ENCODE results near the gene FEZF2. TPM values are rescaled to one million over a fixed set of nuclear protein-coding genes. Genes with fewer than 3 reads are reported as not detected.

FEZF2 gene
- total RNA-seq (2013): not detected
- not detected for polyA plus RNA-seq
- polyA minus RNA-seq: not detected in 2 replicates
- total RNA-seq: 0 to 0.05 (median 0) reads per million in 11 experiments

DNA sequence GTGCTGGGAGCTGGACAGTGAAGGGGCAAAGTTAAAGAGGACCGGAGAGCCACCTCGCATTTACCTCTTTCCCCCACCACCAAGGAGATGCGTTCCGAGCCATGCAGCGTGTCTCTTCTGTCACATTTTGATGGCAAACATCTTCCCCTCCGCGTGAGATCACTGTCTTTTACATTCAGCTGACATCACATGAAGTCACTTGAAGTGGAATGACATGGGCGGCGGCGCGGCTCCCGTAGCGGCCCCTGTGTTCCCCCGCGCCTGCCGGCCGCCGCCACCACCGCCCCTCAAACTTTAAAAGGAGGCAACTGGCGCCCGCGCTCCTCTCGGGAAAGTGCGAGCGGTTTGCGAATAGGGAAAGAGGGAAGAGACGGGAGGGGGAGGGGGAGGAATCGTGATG lies at the start of gene FEZF2:
TSS of gene FEZF2 (minus strand) at position 336 of the 400 bp plus-strand sequence. CDS start 682 bp downstream, outside the sequence.
- no peak within 1 kb of the TSS for H2AFZ ChIP-seq (ENCODE audit: insufficient read depth, low read depth, low read length, poor library complexity, severe bottlenecking)
- intact Hi-C loops (cut with micrococcal nuclease): no loop called here
- H3K9ac ChIP-seq (ENCODE audit: insufficient read depth, low read length, poor library complexity, severe bottlenecking): no peak within 1 kb of the TSS
- Mint-ChIP-seq H3K36me3 (peaks cover 2 to 3% of the 10 kb centered on the region in 2 donors), H3K27ac (no peak within 1 kb of the TSS), H3K4me3 (peak within 1 kb of the TSS in 1 of 2 donors; percentile 70), H3K4me1 (peaks cover 3% of the 10 kb centered on the region), H3K27me3 (ENCODE audit: low read depth in 3 of 3) (peaks cover 97 to 100% (median 97%) of the 10 kb centered on the region in 3 donors), H3K9me3 (peaks cover 0 to 15% (median 7%) of the 10 kb centered on the region in 7 donors)
- H3K27me3 ChIP-seq (ENCODE audit: control insufficient read depth in 2 of 2, insufficient read depth in 2 of 2, low read length in 2 of 2): peaks cover 85 to 97% of the 10 kb centered on the region in 2 donors
- no peaks in the 10 kb centered on the region for H3K36me3 ChIP-seq (replicated peaks in 1 of 2; ENCODE audit: control insufficient read depth in 1 of 2, insufficient read depth in 2 of 2, low read length in 2 of 2)
- no peak for DNase-seq
- H3K4me3 ChIP-seq (replicated peaks in 1 of 3; ENCODE audit: low read depth in 2 of 3, low read length in 3 of 3): no peak within 1 kb of the TSS
- peaks cover 0 to 63% of the 10 kb centered on the region in 2 donors for H3K9me3 ChIP-seq (replicated peaks in 1 of 2; ENCODE audit: control insufficient read depth in 1 of 2, insufficient read depth in 1 of 2, low read length in 2 of 2)
- no peak within 1 kb of the TSS for H3K27ac ChIP-seq (ENCODE audit: low read depth in 1 of 2, low read length in 2 of 2)
- no peaks in the 10 kb centered on the region for H3K79me2 ChIP-seq (ENCODE audit: insufficient read depth, low read length)
- no peaks in the 10 kb centered on the region for H3K4me1 ChIP-seq (ENCODE audit: control insufficient read depth in 1 of 2, insufficient read depth in 2 of 2, low read length in 2 of 2)
- whole genome bisulfite sequencing (ENCODE audit: insufficient coverage): 6% methylated on average over 9 of the region's 28 CpGs
- H4K20me1 ChIP-seq (ENCODE audit: insufficient read depth, low read length): no peaks in the 10 kb centered on the region
- no peak within 1 kb of the TSS for H3K4me2 ChIP-seq (replicated peaks; ENCODE audit: extremely low read depth, low read length, poor library complexity, severe bottlenecking)
- TF ChIP-seq, protein P1, sequence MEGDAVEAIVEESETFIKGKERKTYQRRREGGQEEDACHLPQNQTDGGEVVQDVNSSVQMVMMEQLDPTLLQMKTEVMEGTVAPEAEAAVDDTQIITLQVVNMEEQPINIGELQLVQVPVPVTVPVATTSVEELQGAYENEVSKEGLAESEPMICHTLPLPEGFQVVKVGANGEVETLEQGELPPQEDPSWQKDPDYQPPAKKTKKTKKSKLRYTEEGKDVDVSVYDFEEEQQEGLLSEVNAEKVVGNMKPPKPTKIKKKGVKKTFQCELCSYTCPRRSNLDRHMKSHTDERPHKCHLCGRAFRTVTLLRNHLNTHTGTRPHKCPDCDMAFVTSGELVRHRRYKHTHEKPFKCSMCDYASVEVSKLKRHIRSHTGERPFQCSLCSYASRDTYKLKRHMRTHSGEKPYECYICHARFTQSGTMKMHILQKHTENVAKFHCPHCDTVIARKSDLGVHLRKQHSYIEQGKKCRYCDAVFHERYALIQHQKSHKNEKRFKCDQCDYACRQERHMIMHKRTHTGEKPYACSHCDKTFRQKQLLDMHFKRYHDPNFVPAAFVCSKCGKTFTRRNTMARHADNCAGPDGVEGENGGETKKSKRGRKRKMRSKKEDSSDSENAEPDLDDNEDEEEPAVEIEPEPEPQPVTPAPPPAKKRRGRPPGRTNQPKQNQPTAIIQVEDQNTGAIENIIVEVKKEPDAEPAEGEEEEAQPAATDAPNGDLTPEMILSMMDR (IDR thresholded peaks at IDR 0.05): no peak

DNA sequence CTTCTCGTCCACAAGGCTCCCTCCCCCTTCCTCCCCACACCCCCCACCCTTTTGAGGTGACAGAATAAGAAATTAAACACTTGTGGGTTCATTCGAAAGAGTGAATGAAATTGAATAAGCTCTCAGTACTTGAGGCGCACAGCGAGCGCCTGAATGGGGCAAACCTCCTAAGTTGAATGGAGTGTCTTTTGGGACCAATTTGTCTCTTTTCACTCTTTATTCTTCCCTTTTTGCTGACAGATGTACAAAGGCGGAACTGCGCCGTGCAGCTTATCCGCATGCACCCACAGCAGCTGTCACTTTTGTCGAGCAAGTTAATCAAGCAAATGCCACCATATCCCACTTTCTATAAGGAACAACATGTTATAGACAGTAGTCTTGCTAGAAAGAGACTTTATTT lies 47.9 kb upstream of the FEZF2 start:
- no peak overlapping the region for H3K27ac Mint-ChIP-seq
- TF ChIP-seq, protein P1 (IDR thresholded peaks at IDR 0.05): no peak
- no peaks in the 10 kb centered on the region for H3K36me3 Mint-ChIP-seq
- Histone ChIP-seq H3K27me3 (ENCODE audit: control insufficient read depth in 2 of 2, insufficient read depth in 2 of 2, low read length in 2 of 2) (no peaks in the 10 kb centered on the region), H3K4me2 (replicated peaks; ENCODE audit: extremely low read depth, low read length, poor library complexity, severe bottlenecking) (no peak overlapping the region), H3K36me3 (replicated peaks in 1 of 2; ENCODE audit: control insufficient read depth in 1 of 2, insufficient read depth in 2 of 2, low read length in 2 of 2) (no peaks in the 10 kb centered on the region), H3K4me3 (replicated peaks in 1 of 3; ENCODE audit: low read depth in 2 of 3, low read length in 3 of 3) (no peak overlapping the region), H2AFZ (ENCODE audit: insufficient read depth, low read depth, low read length, poor library complexity, severe bottlenecking) (no peak overlapping the region), H3K79me2 (ENCODE audit: insufficient read depth, low read length) (no peaks in the 10 kb centered on the region), H4K20me1 (ENCODE audit: insufficient read depth, low read length) (no peaks in the 10 kb centered on the region), H3K4me1 (ENCODE audit: control insufficient read depth in 1 of 2, insufficient read depth in 2 of 2, low read length in 2 of 2) (no peaks in the 10 kb centered on the region), H3K9me3 (replicated peaks in 1 of 2; ENCODE audit: control insufficient read depth in 1 of 2, insufficient read depth in 1 of 2, low read length in 2 of 2) (no peaks in the 10 kb centered on the region), H3K9ac (ENCODE audit: insufficient read depth, low read length, poor library complexity, severe bottlenecking) (no peak overlapping the region), H3K27ac (ENCODE audit: low read depth in 1 of 2, low read length in 2 of 2) (no peak overlapping the region)
- H3K9me3 Mint-ChIP-seq: peaks cover 0 to 8% (median 2%) of the 10 kb centered on the region in 7 donors
- intact Hi-C loops (cut with micrococcal nuclease): no loop called here
- peaks cover 0 to 4% (median 2%) of the 10 kb centered on the region in 3 donors for H3K27me3 Mint-ChIP-seq (ENCODE audit: low read depth in 3 of 3)
- no peak overlapping the region for H3K4me3 Mint-ChIP-seq
- no CpG with 5 or more reads among the region's 10 CpGs for WGBS (ENCODE audit: insufficient coverage)
- H3K4me1 Mint-ChIP-seq: no peaks in the 10 kb centered on the region
- no peak for DNase-seq
